Fibroblast of peridontal ligament (primary cell): ENCODE measurements around the gene ZDHHC7.
"Not testable (repeated sequence)": the region's sequence is repeated elsewhere in the genome, so short reads cannot be mapped to it uniquely, and the experiment has no call there.

Experiments used
- DNase-seq: peaks from one replicate; pipeline ENCODE4 v3.0.0-alpha.2; 2010; ENCODE audit errors: extremely low read depth

ZDHHC7 gene

DNA sequence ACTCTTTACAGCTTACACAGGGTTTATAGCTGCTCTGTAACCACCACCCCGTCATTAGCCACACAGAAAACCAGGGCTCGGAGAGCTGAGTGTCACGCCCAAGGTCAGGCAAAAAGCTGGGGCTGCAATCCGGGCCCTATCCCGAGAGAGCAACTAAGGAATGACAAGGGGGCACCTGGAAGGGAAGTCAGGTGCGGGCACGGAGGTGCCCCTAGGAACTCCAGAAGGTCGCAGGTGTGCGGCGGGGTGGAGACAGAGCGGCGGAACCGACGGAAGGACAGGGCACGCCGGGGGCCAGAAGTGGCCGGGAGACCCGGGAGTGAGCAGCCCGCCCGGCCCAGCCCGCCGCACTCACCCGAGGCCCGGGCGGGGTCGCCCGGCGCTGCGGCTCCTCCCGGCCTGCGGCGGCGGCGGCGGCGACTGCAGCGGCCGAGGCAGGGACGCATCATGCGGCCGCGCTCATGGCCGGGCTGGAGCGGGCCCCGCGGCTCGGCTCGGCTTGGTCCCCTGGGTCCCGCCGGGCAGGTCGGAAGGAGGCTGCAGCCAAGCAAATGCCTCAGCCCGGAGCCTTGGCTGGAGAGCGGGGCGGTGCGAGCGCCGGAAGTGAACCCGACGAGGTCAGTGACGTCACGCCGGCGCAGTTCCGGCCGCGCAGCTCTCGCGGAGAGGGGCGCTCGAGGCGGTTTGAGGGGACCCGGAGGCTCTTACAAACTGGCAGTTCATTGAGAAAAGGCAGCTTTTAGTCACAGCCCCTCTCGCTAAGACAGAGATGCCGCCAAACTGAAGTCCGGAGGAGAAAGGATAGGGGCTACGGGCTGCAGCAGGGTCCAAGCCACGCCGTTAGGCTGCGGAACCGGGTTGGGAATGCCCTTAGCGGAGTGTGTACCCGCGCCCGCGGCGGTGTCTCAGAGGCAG lies at the start of gene ZDHHC7:
Gene ZDHHC7, minus strand, starts transcription at position 605 of the 915 bp plus-strand sequence. CDS start 20,917 bp downstream, outside the sequence.
- DNase-seq = peak; percentile 85

DNA sequence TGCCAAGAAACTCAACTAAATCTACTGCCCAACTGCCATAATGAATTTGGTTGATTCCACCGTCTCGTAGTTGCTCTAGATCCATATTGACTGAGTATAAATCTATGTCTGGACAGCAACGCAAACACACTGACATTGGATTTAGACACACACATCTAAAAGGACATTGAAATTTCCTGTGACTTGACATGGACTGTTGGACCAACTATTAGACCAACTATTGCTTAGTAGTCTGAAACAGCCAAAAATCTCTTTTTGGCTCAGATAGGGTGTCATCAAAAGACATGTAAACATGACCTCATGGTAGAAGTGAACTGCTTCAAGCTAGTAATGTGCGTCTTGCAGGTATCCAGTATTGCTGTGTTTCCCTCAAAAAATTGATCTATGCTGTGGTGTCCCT lies 47.6 kb upstream of the ZDHHC7 start:
- no peak for DNase-seq

- no peak for DNase-seq
Observed at GRCh38 chr16:85057948-85058347, 46.6 kb upstream of the ZDHHC7 start.

DNA sequence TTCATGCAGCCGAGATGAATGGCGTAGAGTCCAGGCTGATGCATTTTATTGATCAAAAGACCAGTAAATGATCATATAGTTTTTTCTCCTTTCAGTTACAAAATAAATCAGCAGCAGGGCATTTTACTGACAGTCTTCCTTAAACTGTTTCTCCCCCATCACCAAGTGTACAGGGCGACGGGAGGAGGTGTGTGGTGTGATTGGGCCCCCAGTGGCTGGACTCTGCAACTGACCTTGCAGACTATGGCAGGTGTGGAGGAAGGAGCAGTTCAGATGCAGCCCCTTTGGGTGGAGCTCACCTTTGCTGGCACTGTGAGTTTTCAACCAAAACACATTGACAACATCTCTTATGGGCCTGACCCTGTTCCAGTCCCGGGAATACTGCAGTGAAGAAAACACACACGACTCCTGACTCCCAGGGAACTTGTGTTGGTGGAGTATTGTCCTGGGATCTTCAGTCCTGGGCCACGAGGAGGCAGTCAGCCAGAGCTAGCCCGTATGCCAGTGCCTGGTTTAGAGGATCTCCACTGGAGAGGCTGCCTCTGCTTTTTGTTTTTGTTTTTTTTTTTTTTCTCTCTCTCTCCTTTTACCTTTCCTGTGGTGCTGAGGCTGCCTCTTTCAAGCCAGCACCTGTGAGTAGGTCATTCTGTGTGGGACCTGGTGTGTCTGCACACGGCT lies 46.0 kb upstream of the ZDHHC7 start:
- no peak for DNase-seq

DNA sequence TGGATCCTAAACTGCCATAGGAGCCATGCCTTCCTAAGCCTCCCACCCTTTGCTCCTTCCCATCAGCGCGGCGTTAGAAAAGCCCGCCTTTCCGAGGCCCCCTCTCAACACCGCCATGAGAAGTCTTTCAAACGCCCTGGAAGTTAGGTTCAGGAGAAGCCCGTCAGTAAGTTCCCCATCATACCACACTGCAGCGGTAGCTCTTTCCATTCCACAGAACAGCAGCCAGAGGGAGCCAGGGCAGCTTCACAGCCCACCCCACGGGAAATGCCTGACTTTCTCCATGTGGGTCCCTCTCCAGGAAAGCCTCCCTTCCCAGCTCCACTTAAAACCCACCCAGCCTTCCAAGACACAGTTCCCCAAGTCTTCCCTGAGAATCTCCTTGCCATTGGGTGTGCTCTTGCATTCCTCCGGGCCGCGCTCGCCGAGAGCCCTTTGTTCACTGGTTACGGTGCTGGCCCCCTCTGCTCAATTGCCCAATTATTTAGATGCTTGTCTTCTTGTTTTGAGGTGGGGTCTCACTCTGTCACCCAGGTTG lies 44.9 kb upstream of the ZDHHC7 start:
- DNase-seq = peak; percentile 27

DNA sequence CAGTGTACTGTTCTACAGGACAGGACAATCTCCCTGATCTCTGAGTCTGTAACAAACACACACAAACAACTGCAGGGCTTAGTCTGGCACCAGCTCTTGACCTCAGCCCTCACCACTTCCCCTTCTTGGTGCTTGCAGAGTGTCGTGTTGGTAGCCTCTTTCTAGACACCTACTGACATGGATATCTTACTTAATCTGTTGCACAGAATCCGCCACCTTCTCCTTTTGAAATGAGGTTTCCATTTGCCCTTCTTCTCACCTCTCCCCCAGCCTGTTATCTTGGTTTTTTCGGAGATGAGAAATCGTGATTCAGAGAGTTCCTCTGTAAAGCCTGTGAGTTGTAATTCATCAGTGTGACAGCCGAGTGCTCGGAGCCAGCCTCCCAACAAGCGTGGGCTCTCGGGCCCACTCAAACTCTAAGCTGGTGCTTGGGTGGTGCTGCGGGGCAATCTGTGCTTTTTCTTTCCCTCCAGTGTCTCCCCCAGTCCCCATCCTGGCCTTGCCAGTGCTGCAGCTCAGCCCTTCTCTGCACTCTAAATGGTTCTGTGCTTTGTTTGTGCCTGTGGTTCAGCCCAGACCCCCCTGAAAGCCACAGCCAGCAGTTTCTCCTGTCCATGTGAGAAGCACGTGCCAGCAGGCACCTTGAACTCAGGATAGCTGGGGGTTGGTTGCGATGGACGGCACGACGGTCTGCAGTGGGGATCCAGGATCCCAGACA lies 44.3 kb upstream of the ZDHHC7 start:
- DNase-seq = no peak

GRCh38 chr16:85054948-85055492 lies 43.7 kb upstream of the ZDHHC7 start:
- DNase-seq = peak; percentile 68

- DNase-seq = not testable (repeated sequence)
Observed at GRCh38 chr16:85054321-85054720, 43.0 kb upstream of the ZDHHC7 start.

GRCh38 chr16:85052536-85052935 lies 41.2 kb upstream of the ZDHHC7 start:
- no peak for DNase-seq

GRCh38 chr16:85051683-85052082 lies 40.3 kb upstream of the ZDHHC7 start:
- no peak for DNase-seq

DNA sequence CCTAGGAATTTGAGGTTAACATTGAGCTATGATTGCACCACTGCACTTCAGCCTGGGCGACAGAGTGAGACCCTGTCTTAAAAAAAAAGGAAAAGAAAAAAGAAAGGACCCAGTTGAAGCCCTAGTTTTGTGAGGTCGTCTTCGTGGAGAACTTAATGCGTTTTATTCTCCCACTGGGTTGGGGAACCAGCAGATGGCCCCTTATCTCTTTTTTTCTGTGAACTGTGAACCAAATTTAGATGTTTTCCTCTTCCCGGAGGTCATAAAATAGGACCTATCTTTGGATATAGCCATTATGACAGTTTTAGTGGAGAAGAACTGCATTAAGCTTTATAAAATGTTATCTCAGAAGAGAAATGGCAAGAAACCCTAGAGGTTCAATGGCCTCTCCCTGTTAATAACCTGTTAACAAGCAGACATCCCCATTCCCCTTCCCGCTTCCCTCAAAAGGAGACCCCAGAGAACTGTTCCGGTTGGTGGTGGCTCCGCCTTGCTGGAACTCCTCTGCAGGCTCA lies 39.8 kb upstream of the ZDHHC7 start:
- no peak for DNase-seq

DNA sequence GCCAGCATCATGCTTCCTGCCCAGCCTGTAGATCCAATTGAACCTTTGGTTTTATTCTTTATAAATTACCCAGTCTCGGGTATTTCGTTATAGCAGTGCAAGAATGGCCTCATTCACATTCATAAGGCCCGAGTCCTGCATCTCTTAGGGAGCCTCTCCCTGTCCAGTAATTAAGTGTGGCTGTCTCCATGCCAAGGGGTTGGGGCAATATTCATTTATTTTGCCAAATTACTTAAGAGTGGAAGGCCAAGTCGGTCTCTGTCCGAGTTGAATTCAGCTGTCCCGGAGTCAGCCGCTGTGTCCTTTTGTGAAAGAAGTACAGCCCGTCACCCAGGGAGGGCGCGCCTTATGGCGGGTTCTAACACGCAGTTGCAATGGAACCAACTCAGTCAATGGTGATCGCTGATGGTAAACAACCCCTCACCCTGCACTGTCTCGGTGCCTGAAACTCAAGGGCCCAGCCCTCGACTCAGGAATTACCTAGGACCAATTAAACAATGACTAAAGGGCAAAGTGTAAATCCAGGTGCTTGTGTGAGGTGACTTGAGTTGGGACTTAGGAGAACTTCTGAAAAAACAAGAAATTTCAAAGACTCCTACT lies 38.5 kb upstream of the ZDHHC7 start:
- no peak for DNase-seq

GRCh38 chr16:85048921-85049562 lies 37.7 kb upstream of the ZDHHC7 start:
- no peak for DNase-seq

DNA sequence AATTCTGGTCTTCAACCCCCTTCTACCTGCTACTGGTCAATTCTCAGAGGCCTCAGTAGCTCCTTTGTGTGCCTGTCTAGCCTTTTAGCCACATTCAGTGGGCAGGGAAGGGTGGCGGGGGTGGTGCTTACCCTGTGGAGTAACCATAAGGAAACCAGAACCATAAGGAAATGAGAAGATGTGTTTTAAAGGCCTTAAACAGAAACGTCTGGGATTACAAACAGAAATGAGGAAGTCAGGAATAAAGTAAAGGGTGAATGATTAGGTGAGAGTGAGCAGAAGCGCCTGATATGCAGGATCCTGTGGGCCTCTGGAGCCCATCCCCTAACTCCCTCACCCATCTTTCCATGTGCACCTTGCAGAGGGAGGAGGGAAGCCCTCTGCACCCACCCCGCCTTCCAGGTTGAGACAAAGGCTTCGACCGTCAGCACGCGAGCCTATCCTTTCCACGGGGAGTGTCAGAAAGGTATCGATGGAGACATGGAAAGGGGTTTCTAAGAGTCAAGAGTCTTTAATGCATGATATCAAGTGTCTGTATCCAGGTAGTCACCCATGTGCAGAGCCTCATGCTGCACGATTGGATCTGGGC lies 36.6 kb upstream of the ZDHHC7 start:
- DNase-seq = no peak

DNA sequence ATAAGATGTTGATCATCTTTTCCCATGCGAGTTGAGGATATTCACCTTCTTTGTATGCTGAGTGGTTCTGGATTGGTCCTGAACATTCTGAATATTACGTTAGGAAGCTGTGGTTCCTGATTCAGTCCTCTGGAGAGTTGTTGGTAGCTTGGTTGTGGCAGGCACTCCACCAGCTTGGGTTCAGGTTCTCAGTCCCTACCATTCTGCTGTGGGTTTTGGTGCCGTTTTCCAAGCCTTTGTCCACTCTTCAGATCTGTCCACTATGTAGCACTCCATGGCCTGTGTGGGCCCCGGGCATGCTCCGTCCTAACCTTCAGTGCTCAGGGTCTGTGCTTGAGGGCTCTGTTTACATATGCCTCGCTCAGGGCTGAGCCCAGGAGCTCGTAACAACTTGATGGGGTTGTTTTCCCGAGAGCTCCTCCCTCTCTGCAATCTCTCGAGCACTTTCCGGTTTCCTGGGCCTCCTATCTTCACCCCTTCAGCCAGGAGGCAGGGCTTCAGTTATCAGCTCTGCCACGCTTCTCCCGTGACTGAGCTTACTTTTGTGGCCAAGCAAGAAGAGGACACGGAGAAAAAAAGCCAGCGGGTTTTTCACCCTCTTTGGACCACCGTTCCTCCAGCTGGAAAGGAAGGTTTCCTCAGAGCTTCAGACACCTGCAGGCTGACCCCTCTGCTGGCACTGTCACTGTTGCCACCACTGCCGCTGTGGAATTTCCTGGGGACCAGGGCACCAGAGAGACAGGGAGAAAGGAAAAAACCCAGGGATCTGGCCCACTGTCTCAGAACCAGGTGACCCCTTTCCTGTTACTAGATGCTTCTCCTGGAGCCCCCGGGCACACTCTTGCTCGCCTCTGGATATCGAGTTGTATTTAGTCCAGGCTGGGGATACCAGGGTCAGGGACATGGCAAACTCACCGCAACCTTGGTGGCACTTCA lies 35.9 kb upstream of the ZDHHC7 start:
- no peak for DNase-seq

- DNase-seq = no peak
Observed at GRCh38 chr16:85046472-85046916, 35.2 kb upstream of the ZDHHC7 start.

GRCh38 chr16:85045641-85046471 lies 34.5 kb upstream of the ZDHHC7 start:
- DNase-seq = no peak

DNA sequence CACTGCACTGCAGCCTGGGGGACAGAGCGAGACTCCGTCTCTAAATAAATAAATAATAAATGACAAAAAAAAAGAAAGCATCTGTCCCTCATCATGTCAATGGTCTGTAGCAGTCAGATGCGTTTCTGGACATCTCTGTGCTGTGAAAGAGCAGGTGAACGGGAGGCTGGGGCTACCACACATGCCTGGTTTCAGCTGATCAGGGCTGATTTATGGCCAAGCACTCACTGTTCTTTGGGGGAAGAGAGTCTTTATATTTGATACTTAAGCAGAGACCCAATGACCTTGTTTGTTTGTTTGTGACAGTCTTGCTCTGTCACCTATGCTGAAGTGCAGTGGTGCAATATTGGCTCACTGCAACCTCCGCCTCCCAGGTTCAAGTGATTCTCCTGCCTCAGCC lies 33.7 kb upstream of the ZDHHC7 start:
- DNase-seq = no peak
